Measurements from ENCODE around the gene PIP5K1A.

DNA sequence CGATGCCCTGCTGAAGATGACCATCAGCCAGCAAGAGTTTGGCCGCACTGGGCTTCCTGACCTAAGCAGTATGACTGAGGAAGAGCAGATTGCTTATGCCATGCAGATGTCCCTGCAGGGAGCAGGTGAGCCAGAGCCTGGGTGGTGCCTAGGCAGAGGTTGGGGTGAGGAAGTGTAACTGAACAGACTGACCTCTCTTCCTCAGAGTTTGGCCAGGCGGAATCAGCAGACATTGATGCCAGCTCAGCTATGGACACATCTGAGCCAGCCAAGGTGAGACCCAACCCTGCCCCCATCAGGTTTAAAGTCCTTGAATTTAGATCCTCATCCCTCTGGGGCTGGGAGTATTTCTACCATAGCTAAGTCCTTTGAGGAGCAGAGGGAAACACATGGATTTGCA lies 68.0 kb downstream of the PIP5K1A start:
- no peak for TF ChIP-seq CTCF (IDR thresholded peaks at IDR 0.05; ENCODE audit: control extremely low read depth in 1 of 3, insufficient read depth in 1 of 3, low read depth in 1 of 3, low read length in 3 of 3)
- TF ChIP-seq EZH2 (IDR thresholded peaks at IDR 0.05; ENCODE audit: low read depth, low read length, severe bottlenecking) = no peak
- TF ChIP-seq, protein P1, sequence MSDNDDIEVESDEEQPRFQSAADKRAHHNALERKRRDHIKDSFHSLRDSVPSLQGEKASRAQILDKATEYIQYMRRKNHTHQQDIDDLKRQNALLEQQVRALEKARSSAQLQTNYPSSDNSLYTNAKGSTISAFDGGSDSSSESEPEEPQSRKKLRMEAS (IDR thresholded peaks at IDR 0.05) = no peak
- TF ChIP-seq JUN (IDR thresholded peaks at IDR 0.05; ENCODE audit: low read depth, low read length) = no peak
- no peak for TF ChIP-seq RFX5 (IDR thresholded peaks at IDR 0.05; ENCODE audit: borderline replicate concordance, low read depth, low read length)
- no peak for TF ChIP-seq EGR1 (IDR thresholded peaks at IDR 0.05; ENCODE audit: borderline replicate concordance, low read depth, low read length)
- no peak for TF ChIP-seq CHD2 (IDR thresholded peaks at IDR 0.05; ENCODE audit: low read length)
- TF ChIP-seq SP1 (IDR thresholded peaks at IDR 0.05; ENCODE audit: low read depth, low read length) = no peak
- no peak for TF ChIP-seq EP300 (IDR thresholded peaks at IDR 0.05; ENCODE audit: borderline replicate concordance in 1 of 2, low read depth in 2 of 2, low read length in 2 of 2)
- TF ChIP-seq ZNF274 (IDR thresholded peaks at IDR 0.05; ENCODE audit: borderline replicate concordance, extremely low read depth, low read length) = no peak
- no peak for TF ChIP-seq POLR2A (IDR thresholded peaks at IDR 0.05; ENCODE audit: control extremely low read depth in 1 of 2, low read depth in 2 of 2, low read length in 2 of 2)
- no peak for TF ChIP-seq CREB1 (IDR thresholded peaks at IDR 0.05)
- no peak for TF ChIP-seq CHD7 (IDR thresholded peaks at IDR 0.05; ENCODE audit: insufficient replicate concordance, low read length)

All from H1 (cell line).